GM21529 (cell line): Measurements from ENCODE around the gene ABHD13.
"Not testable (repeated sequence)": the region's sequence is repeated elsewhere in the genome, so short reads cannot be mapped to it uniquely, and the experiment has no call there.

ENCODE experiments used
- ATAC-seq: cut with Tn5 transposase; IDR thresholded peaks from one replicate; pipeline ENCODE4 v1.9.1; 2021; ENCODE audit not compliant: unreplicated experiment

ABHD13 gene

DNA sequence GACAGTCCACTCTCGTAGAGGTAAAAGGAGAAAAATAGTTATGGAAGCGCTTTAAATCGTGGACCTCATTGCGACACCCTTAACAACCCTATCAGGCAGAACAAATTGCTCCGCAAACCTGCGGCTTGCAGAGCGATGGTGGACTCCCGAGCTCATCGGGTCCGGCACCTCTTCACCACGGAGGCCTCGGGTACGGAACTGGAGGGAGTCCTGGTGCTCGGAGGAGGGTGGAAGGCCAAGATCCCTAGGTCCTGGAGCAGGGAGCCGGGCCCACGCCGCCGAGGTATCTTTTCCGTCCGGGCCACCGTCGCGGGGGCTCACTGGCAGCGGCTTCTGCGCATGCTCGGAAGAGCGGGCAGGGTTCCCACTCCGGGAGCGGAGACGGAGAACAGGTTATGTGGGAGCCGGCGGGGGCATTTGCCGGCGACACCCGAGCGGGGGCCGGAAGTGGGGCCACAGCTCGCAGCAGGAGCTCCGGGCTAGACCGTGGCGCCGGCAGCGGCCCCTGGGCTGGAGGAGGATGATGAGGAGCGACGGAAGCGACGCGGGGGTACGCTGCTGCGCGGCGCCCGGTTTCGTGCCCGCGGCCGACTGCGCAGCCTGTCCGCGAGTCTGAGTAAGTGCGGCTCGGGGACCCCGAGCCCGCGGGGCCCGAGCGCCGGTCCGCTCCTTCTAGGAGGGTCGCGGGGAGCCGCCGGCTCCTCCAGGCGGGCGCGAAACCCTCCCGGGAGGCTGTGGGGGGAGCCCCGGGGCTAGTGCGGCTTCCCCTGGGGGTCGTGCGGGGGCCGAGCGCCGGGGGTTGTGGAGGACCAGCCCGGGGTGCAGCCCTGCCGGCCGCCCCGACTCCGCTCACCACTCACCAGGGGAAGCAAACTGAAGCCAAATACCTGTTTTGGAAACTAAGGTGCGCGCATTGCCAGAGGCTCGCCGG, at the start of gene ABHD13:
TSS of gene ABHD13 (plus strand) at position 349 of the 931 bp plus-strand sequence. CDS start 10,827 bp downstream, outside the sequence.
- ATAC-seq, result peak; percentile 74

DNA sequence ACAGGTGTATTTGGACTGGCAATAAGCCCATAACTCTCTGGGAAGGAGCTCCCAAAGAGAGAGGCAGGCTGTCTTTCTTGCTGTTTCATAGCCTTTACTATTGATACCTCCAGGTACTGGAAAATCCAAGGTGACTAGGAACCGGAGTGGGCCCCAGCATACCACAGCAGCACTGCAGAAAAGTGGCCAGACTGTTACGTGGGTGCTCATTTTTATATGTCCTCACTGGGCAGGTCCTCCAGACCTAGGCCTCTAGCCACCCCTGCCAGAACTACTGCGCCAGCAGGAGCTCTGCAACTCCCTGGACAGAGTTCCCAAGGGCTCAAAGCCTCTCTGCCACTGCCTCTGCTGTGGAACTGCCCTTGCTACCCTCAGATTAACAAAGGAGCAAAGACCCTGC, 49.3 kb upstream of the ABHD13 start:
- no peak for ATAC-seq

DNA sequence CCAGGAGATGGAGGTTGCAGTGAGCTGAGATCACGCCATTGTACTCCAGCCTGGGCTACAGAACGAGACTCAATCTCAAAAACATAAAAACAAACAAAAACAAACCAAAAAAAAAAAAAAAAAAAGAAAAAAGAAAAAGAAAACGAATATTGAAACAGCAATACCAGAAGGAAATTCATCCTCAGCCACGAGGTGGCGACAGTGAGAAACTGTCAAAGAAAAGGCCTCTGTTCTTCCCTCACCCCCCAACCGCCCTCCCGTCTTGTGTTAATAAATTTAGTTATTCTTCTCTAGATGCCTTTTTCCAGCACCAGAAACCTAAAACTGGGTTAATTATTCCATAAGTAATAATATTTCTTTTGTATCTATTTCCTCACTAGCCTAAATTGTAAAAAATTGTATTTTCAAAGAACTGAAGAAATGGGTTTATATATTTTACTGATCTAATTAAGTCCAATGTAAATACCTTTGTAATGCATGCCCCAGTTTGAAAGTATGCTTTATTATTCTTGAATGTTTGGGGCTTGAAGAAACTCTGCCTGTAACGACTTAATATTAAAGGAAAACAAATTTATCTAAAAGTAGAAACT, 41.4 kb upstream of the ABHD13 start:
- ATAC-seq, result peak; percentile 81

GRCh38 chr13:108178078-108178477, 40.1 kb upstream of the ABHD13 start:
- ATAC-seq, result no peak

DNA sequence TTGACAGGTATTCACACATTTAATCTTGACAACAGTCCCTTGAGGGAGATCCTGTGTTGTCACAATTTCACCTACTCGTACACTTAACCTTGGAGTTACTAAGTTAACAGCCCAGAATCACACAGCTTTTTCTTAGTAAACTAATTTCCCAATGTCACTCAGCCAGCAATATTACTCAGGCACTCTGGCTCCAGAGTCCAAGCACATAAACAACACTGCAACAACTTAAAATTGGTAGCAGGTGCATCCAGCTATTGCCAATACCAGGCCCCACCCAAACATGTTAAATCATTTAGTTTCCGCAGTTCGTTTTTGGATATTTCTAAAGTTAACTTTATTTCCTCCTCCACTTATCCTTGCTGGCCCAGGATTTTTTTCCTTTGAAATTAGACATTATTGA, 35.5 kb upstream of the ABHD13 start:
- no peak for ATAC-seq

DNA sequence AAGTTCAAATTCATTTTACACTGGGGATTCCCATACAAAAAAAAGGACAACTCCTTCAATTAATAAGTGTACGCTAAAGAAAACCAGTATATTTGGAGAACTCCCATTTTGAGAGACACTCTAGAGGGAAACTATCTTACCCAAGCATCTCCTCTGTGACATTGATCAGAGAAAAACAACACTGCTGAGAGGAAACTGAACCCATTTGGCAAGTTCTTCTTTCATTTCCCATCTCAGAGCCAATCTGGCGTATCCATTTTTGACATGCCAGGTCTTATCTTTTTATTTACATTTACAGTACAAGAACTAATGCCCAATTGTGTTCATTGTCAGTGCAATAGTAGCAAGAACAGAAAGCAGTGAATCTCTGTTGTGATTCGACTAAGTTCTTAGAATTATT, 33.0 kb upstream of the ABHD13 start:
- no peak for ATAC-seq

DNA sequence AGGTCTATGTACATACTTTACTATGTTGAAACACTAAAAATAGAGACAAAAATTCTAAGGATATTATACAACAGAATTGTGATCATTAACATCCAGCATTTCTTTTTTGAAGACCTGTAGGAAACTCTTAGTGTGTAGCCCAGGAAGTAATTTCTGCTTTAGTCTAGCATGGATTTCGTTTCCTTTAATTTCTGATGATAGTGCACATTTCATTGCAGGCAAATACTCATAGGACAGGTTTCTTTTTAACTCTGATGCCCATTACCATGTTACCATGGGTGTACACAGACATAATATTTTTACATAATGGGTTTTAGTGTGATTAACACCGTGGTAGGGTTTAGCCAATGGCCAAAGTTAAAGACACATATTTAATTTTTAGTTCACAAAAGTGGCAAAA, 29.9 kb upstream of the ABHD13 start:
- no peak for ATAC-seq

DNA sequence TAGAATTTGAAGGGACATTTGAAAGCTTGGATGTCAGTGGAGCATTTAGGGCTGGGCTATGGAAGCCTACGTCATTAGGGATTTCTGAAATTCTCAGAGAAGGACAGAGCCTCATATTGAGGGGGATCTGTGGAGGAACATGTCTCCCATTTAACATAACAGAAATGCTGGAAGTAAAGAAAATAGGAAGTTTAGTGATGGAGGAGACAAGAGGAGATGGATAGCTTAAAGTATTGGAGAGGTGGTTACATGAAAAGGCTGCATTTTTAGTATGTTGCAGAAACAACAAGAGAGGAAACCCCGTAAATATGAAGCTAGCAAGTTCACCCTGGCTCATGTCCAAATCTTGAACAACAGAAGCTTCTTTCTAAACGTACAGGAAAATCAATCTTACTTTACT, 27.3 kb upstream of the ABHD13 start:
- ATAC-seq, result no peak

GRCh38 chr13:108193806-108194205, 24.4 kb upstream of the ABHD13 start:
- no peak for ATAC-seq

GRCh38 chr13:108194435-108194936, 23.7 kb upstream of the ABHD13 start:
- ATAC-seq, result no peak

DNA sequence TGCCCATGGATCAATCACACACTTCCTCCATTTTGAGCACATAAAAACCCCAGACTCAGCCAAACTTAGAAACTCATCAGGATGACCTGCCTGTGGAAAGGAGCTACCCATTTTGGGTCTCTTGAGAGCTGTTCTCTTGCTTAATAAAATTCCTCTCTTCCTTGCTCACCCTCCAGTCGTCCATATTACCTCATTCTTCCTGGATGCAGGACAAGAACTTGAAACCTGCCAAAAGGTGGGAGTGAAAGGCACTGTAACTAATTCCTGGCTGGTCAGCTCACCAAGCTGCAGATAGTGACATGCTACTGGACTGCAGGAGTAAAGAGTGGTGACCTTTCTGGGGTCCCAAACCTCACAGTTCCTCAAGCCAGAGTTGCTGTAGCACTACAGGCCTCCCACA, 23.0 kb upstream of the ABHD13 start:
- no peak for ATAC-seq

- ATAC-seq, result no peak
These were observed 22.3 kb upstream of the ABHD13 start for GRCh38 chr13:108195861-108196260.

- no peak for ATAC-seq
These were observed 17.3 kb upstream of the ABHD13 start for GRCh38 chr13:108200781-108201398.

- ATAC-seq, result no peak
These were observed 7.6 kb upstream of the ABHD13 start for GRCh38 chr13:108210551-108210950.

DNA sequence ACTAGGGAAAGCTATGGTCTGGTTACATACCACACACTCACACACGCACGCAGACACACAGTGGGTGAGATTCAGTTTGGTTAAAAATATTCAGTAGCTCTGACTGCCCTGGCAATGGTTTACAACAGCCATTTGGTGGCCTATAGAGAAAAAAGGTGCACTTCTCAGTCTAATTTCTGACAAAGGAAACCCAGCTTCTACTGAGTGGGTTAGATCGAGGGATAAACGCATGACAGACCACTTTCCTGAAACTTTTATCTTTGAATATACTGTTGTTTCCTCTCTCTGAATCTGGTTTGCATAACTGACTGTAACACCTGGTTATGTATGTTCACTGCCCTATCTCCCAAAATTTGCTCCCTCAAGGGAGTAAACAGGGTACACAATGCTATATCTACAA, 5.3 kb upstream of the ABHD13 start:
- peak; percentile 39 for ATAC-seq

DNA sequence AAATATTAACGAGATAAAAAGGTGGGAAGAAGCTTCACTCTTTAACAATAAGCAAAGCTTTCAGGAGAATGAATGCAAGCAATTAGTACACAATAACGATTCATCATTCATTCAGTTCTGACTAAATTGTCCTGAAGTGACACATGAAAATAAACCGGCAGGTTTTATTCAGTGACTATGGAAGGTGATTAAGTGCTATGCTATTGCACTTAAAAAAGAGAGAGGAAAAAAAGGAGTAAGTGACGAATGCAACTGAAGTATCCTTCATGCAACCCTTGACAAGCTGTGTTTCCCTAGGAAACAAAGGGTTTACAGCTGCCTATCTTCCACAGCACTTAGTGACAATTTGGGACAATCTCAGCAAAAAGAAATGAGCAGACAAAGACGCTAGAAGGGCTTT, 4.2 kb upstream of the ABHD13 start:
- ATAC-seq, result no peak

DNA sequence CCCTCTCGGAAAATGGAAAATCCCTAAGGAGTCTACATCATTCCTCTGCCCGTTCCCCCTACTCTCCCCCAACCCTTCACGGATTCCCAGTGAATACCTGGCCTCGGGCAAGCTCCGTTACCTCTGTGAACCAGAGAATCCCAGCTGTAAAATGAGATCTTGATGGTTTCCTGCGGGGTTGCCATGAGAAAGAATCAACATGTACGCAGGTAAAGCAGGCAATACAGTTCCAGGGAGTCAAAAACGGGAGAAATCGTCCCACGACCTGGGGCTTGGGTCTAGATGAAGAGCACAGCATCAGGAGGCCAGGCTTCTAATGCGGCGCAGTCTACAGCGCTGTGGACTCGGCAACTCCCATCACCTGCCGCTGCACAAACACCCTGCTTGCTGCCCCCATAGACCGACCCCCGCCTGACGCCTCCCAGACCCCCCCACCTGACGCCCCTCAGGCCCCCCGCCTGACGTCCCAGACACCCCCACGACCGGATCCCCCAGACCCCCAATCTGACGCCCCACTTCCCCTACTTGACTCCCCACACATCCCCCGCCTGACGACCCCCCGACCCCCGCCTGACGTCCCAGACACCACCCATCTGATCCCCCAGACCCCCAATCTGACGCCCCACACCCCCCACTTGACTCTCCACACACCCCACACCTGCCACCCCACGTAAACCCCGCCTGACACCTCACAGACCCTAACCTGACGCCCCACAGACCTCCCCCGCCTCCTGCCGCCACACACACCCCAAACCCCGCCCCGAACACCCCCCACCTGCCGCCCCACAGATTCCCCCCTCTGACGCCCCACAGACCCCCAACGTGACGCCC, 3.5 kb upstream of the ABHD13 start:
- no peak for ATAC-seq

GRCh38 chr13:108215436-108215835, 2.8 kb upstream of the ABHD13 start, which contains the start of gene LIG4:
LIG4 (minus strand) TSS chr13:108215536; CDS start chr13:108211268, 4,268 bp downstream.
- peak; percentile 57 for ATAC-seq

DNA sequence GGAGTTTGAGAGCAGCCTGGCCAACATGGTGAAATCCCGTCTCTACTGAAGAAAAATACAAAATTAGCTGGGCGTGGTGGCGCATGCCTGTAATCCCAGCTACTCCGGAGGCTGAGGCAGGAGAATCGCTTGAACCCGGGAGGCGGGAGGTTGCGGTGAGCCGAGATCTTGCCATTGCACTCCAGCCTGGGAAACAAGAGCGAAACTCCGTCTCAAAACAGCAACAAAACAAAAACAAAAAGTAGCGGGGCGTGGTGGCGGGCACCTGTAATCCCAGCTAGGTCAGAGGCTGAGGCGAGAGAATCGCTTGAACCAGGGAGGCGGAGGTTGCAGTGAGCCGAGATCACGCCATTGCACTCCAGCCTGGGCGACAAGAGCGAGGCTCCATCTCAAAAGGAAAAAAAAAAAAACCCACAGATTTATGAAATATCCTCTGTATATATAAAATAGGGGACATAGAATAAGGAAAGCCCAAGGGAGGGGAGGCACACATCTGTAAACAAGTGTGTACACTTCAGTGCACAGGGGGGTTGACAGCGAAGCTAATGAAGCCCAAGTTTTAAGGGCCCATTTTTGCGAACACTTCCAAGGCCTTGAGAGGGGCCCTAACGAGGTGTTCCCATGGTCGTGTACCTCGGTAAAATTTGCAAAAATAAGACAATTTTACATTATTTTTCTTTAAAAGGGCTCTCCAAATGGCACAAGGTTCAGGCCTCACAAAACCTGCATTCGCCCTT, 717 bp upstream of the ABHD13 start:
- not testable (repeated sequence) for ATAC-seq

- peak; percentile 10 for ATAC-seq
These were observed 1.8 kb downstream of the ABHD13 start for GRCh38 chr13:108220041-108220440.
